K562 (cell line): ENCODE measurements around the gene FAM50A. TPM values are rescaled to one million over a fixed set of nuclear protein-coding genes. Genes with fewer than 3 reads are reported as not detected.

Source experiments
- BRD4 ChIP-seq: fragments of 200-600 bp; sonication (generic); IDR thresholded peaks from 2 replicates; pipeline ENCODE4 v1.6.1; 2017; ENCODE audit warnings: inconsistent platforms
- CHD1 ChIP-seq: fragments of 200-600 bp; sonication (generic); IDR thresholded peaks from one replicate; pipeline ENCODE4 v1.6.1; 2012; ENCODE audit warnings: mild to moderate bottlenecking, moderate library complexity, low read length, inconsistent platforms
- CTCFL ChIP-seq: IDR thresholded peaks from 2 replicates; pipeline ENCODE4 v1.6.1; 2011; ENCODE audit warnings: borderline replicate concordance, low read depth, mild to moderate bottlenecking, moderate library complexity, low read length; ENCODE audit not compliant: insufficient read depth, poor library complexity, severe bottlenecking
- ETV1 ChIP-seq: fragments of 450-650 bp; conservative IDR thresholded peaks from 2 replicates; pipeline ENCODE4 v1.6.1; 2016; ENCODE audit warnings: missing genetic modification characterization, control low read depth, low read depth, missing compliant biosample characterization
- HOXB6 ChIP-seq: fragments of 250-450 bp; sonication (Bioruptor Pico); IDR thresholded peaks from 2 replicates; pipeline ENCODE4 v1.5.1; 2022; ENCODE audit warnings: mild to moderate bottlenecking, borderline replicate concordance
- MXD1 ChIP-seq: fragments of 250-450 bp; sonication (Bioruptor Pico); IDR thresholded peaks from 2 replicates; pipeline ENCODE4 v1.8.0; 2021; ENCODE audit warnings: borderline replicate concordance, mild to moderate bottlenecking, moderate library complexity; ENCODE audit not compliant: poor library complexity, severe bottlenecking
- NR2C2 ChIP-seq, 2 experiments: fragments of 200-800 bp in 1 of 2; sonication (Bioruptor generic) in 1 of 2; sonication (generic) in 1 of 2; formaldehyde crosslinking in 1 of 2; IDR thresholded peaks; 2 replicates each; pipeline versions ENCODE4 v1.6.1 to v1.8.0; 2016 to 2022; ENCODE audit warnings: mild to moderate bottlenecking in 1 of 2, missing compliant biosample characterization in 1 of 2, missing genetic modification characterization in 1 of 2, missing genetic modification reagents in 1 of 2
- SAP30 ChIP-seq: fragments of 200-600 bp; sonication (generic); IDR thresholded peaks from 2 replicates; pipeline ENCODE4 v1.6.1; 2012; ENCODE audit warnings: borderline replicate concordance, low read depth, mild to moderate bottlenecking, moderate library complexity, low read length, control low read depth, inconsistent platforms; ENCODE audit not compliant: insufficient read depth, poor library complexity, severe bottlenecking
- SETDB1 ChIP-seq: IDR thresholded peaks from one replicate; pipeline ENCODE4 v1.6.1; 2012; ENCODE audit warnings: low read length, control low read depth, inconsistent platforms
- SMAD1 ChIP-seq: fragments of 150-350 bp; IDR thresholded peaks from 2 replicates; pipeline ENCODE4 v1.6.1; 2014; ENCODE audit warnings: low read length, low read depth; ENCODE audit not compliant: partially characterized antibody
- SRF ChIP-seq, 2 experiments: fragments of 250-450, 450-650 bp in 1 of 2; sonication (Bioruptor Pico) in 1 of 2; sonication (generic) in 1 of 2; formaldehyde crosslinking; IDR thresholded peaks; 2 replicates each; pipeline versions ENCODE4 v1.5.0 to v1.5.1; 2020 to 2022; ENCODE audit warnings: mild to moderate bottlenecking in 1 of 2, missing genetic modification reagents in 1 of 2
- TOE1 ChIP-seq, 2 experiments: fragments of 450-650 bp in 1 of 2; sonication (generic) in 1 of 2; formaldehyde crosslinking in 1 of 2; IDR thresholded peaks; 2 replicates each; pipeline versions ENCODE4 v1.7.1 to v1.8.0; 2016 to 2022; ENCODE audit warnings: borderline replicate concordance in 2 of 2, mild to moderate bottlenecking in 2 of 2, antibody characterized with exemption in 1 of 2, inconsistent platforms in 1 of 2, low read depth in 1 of 2, missing genetic modification reagents in 1 of 2, moderate library complexity in 1 of 2
- ZBTB49 ChIP-seq: sonication (generic); formaldehyde crosslinking; IDR thresholded peaks from 2 replicates; pipeline ENCODE4 v1.8.0; 2022; ENCODE audit warnings: missing genetic modification reagents, mild to moderate bottlenecking, borderline replicate concordance
- ZBTB9 ChIP-seq: fragments of 450-650 bp; formaldehyde crosslinking; IDR thresholded peaks from 2 replicates; pipeline ENCODE4 v1.4.0; 2020; ENCODE audit warnings: mild to moderate bottlenecking, moderate library complexity
- polyA plus RNA-seq, 8 experiments: library from polyadenylated mRNA; depleted of rRNA in 4 of 8; stranded (reverse) in 5 of 8; unstranded in 3 of 8; fragments of >200 nt; fragmentation: Nextera tagmentation in 2 of 8; fragmentation: Illumina TruSeq in 1 of 8; extraction: Ambion mirVana in 2 of 8; extraction: Trizol in 1 of 8; gene quantifications; 2 replicates each; pipeline versions ENCODE4 v1.2.1 to v1.2.3, GENCODE V29; 2011 to 2014; ENCODE audit warnings: inconsistent platforms in 1 of 8, missing spikeins in 1 of 8
- total RNA-seq, 7 experiments: library from RNA; depleted of rRNA in 6 of 7; stranded (reverse); fragments of >200 nt in 6 of 7; fragmentation: Illumina TruSeq in 2 of 7; extraction: Trizol in 2 of 7; gene quantifications; 2 replicates each; pipeline versions ENCODE4 v1.2.1 to v1.2.3, GENCODE V29; 2011 to 2021; ENCODE audit warnings: low replicate concordance in 1 of 7

The FAM50A gene
- total and polyA plus RNA-seq, 9 of the 15 experiments (the other 6 are each of a cell fraction or from before 2014, with no cell fraction given) = 4.4 to 114 (median 67.3) TPM

- no peak for TF ChIP-seq TOE1 (IDR thresholded peaks at IDR 0.05; ENCODE audit: borderline replicate concordance)
- 0 out of 2 replicates have a peak, but pooled peaks have one; percentile 35 for TF ChIP-seq TOE1 (CRISPR knock-in tag; IDR thresholded peaks at IDR 0.05; ENCODE audit: borderline replicate concordance, low read depth)
- no peak for TF ChIP-seq MXD1 (CRISPR knock-in tag)
- TF ChIP-seq NR2C2 (CRISPR knock-in tag; IDR thresholded peaks at IDR 0.05) = no peak
- 0 out of 2 replicates have a peak, but pooled peaks have one; percentile 73 for TF ChIP-seq NR2C2 (tag; IDR thresholded peaks at IDR 0.05)
- no peak for TF ChIP-seq SETDB1
- no peak for TF ChIP-seq SMAD1
- TF ChIP-seq CHD1 = no peak
- TF ChIP-seq CTCFL = no peak
- TF ChIP-seq ZBTB9 (CRISPR knock-in tag) = no peak
- no peak for TF ChIP-seq HOXB6 (CRISPR knock-in tag)
- TF ChIP-seq SRF (CRISPR knock-in tag; IDR thresholded peaks at IDR 0.05) = no peak
- peak; percentile 42; the same call in 1 of the 2 replicates for TF ChIP-seq ETV1
- peak; percentile 49 for TF ChIP-seq SAP30
- no peak for TF ChIP-seq ZBTB49 (CRISPR knock-in tag)
- TF ChIP-seq BRD4 = peak; percentile 86; the same call in 1 of the 2 replicates
Observed at GRCh38 chrX:154396973-154397887, 46.7 kb upstream of the FAM50A start (continued).
